GM12878 (cell line): ENCODE results near the gene CARS2. TPM values are rescaled to one million over a fixed set of nuclear protein-coding genes. Genes with fewer than 3 reads are reported as not detected.

Source experiments
- ATAC-seq: fragments of 200-7000 bp; cut with Tn5 transposase; 3 replicates; pipeline ENCODE4 v1.9.1; 2020; ENCODE audit warnings: mild to moderate bottlenecking, moderate library complexity
- BruUV-seq: library from RNA; stranded (reverse); fragments of 400-500 nt; replicated peaks from 2 replicates; lab custom pipeline; 2021; lab: Mats Ljungman, UMichigan
- CTCF ChIA-PET: fragments of 300-600 bp; sonication (Branson Sonifier 250); formaldehyde crosslinking; extraction: SDS; loops from one replicate; lab custom pipeline; 2021; ENCODE audit warnings: inconsistent platforms; lab: Yijun Ruan, JAX
- POLR2A ChIA-PET: fragments of 350-600 bp; formaldehyde crosslinking; extraction: SDS; loops from one replicate; lab custom pipeline; 2021; ENCODE audit warnings: inconsistent platforms; lab: Charles Lee
- RAD21 ChIA-PET: fragments of 300-600 bp; sonication (Branson Sonifier 250); formaldehyde crosslinking; loops from one replicate; lab custom pipeline; 2023; ENCODE audit warnings: antibody characterized with exemption; ENCODE audit not compliant: unreplicated experiment; lab: Charles Lee
- SMC1A ChIA-PET: fragments of 300-600 bp; sonication (Branson Sonifier 250); formaldehyde crosslinking; loops from one replicate; lab custom pipeline; 2023; ENCODE audit not compliant: unreplicated experiment, uncharacterized antibody; lab: Charles Lee
- DNase-seq: peaks from one replicate; pipeline ENCODE4 v3.0.0-alpha.2; 2011; ENCODE audit warnings: low read depth, low spot score
- FAIRE-seq: peaks from 3 replicates; lab custom pipeline; 2011; peaks lifted over from hg19 to GRCh38; lab: Jason Lieb, UNC
- H2AFZ ChIP-seq: 2 replicates; pipeline ENCODE4 v1.6.0; 2011; ENCODE audit warnings: low read depth, low read length, control low read depth; ENCODE audit not compliant: control insufficient read depth
- H3K27ac ChIP-seq: 2 replicates; pipeline ENCODE4 v1.5.1; 2011; ENCODE audit warnings: control low read depth; ENCODE audit not compliant: control insufficient read depth, insufficient read depth
- H3K27me3 ChIP-seq, 2 experiments: replicated peaks in 1 of 2; 2 replicates each; pipeline versions ENCODE4 v1.6.0 to v1.6.1; 2011; ENCODE audit warnings: low read length in 1 of 2; ENCODE audit not compliant: control insufficient read depth in 2 of 2, insufficient read depth in 2 of 2
- H3K36me3 ChIP-seq, 2 experiments: 2 replicates each; pipeline ENCODE4 v1.5.1; 2011; ENCODE audit warnings: low read length in 1 of 2; ENCODE audit not compliant: control insufficient read depth in 2 of 2, insufficient read depth in 2 of 2
- H3K4me1 ChIP-seq: 2 replicates; pipeline ENCODE4 v1.6.1; 2011; ENCODE audit warnings: mild to moderate bottlenecking, low read length, moderate library complexity, mixed read lengths; ENCODE audit not compliant: control insufficient read depth, insufficient read depth
- H3K4me2 ChIP-seq: 2 replicates; pipeline ENCODE4 v1.6.0; 2011; ENCODE audit warnings: control low read depth; ENCODE audit not compliant: control insufficient read depth, insufficient read depth
- H3K4me3 ChIP-seq: fragments of 200-600 bp; sonication (generic); 2 replicates; pipeline ENCODE4 v1.5.1; 2016
- H3K79me2 ChIP-seq: 2 replicates; pipeline ENCODE4 v1.6.0; 2011; ENCODE audit warnings: low read length; ENCODE audit not compliant: control insufficient read depth, insufficient read depth
- H3K9ac ChIP-seq: 2 replicates; pipeline ENCODE4 v1.8.0; 2011; ENCODE audit warnings: low read length, control low read depth, mixed read lengths; ENCODE audit not compliant: control insufficient read depth, insufficient read depth
- H3K9me3 ChIP-seq: replicated peaks from 3 replicates; pipeline ENCODE4 v1.5.1; 2011; ENCODE audit warnings: mild to moderate bottlenecking, low read length; ENCODE audit not compliant: control insufficient read depth, insufficient read depth
- H4K20me1 ChIP-seq: 2 replicates; pipeline ENCODE4 v1.6.0; 2011; ENCODE audit not compliant: control insufficient read depth, insufficient read depth
- CUX1 ChIP-seq: IDR thresholded peaks from 2 replicates; pipeline ENCODE4 v1.6.1; 2012; ENCODE audit warnings: improper control_type of control experiment, low read depth, low read length; ENCODE audit not compliant: insufficient replicate concordance
- EP300 ChIP-seq, 2 experiments: fragments of 150-350 bp in 1 of 2; IDR thresholded peaks; 2 replicates each; pipeline ENCODE4 v1.6.1; 2011 to 2012; ENCODE audit warnings: low read depth in 2 of 2, low read length in 2 of 2, borderline replicate concordance in 1 of 2, improper control_type of control experiment in 1 of 2, inconsistent platforms in 1 of 2; ENCODE audit not compliant: control insufficient read depth in 1 of 2
- GABPA ChIP-seq: IDR thresholded peaks from 2 replicates; pipeline ENCODE4 v1.6.1; 2014; ENCODE audit warnings: antibody characterized with exemption, low read depth, mild to moderate bottlenecking, inconsistent platforms
- GATAD2B ChIP-seq: fragments of 450-650 bp; conservative IDR thresholded peaks from 2 replicates; pipeline ENCODE4 v1.6.1; 2017; ENCODE audit warnings: low read depth, mild to moderate bottlenecking, moderate library complexity
- HSF1 ChIP-seq: fragments of 150-350 bp; IDR thresholded peaks from 2 replicates; pipeline ENCODE4 v1.6.1; 2014; ENCODE audit warnings: mild to moderate bottlenecking, low read depth, low read length
- IRF4 ChIP-seq: IDR thresholded peaks from 2 replicates; pipeline ENCODE4 v1.6.1; 2011; ENCODE audit warnings: low read depth, low read length
- MAX ChIP-seq: IDR thresholded peaks from 2 replicates; pipeline ENCODE4 v1.6.1; 2012; ENCODE audit warnings: low read depth, low read length, improper control_type of control experiment
- MEF2B ChIP-seq: fragments of 450-650 bp; IDR thresholded peaks from 2 replicates; pipeline ENCODE4 v1.6.1; 2018; ENCODE audit warnings: mild to moderate bottlenecking, moderate library complexity; ENCODE audit not compliant: partially characterized antibody, poor library complexity, severe bottlenecking
- NFIC ChIP-seq: IDR thresholded peaks from 2 replicates; pipeline ENCODE4 v1.6.1; 2012; ENCODE audit warnings: low read depth, mild to moderate bottlenecking, inconsistent platforms, low read length, moderate library complexity
- RBBP5 ChIP-seq: fragments of 200-600 bp; sonication (generic); conservative IDR thresholded peaks from 2 replicates; pipeline ENCODE4 v1.6.1; 2016
- TARDBP ChIP-seq: IDR thresholded peaks from 2 replicates; pipeline ENCODE4 v1.6.1; 2016; ENCODE audit warnings: borderline replicate concordance
- ZBTB33 ChIP-seq: fragments of 450-650 bp; IDR thresholded peaks from 2 replicates; pipeline ENCODE4 v1.6.1; 2017; ENCODE audit warnings: mild to moderate bottlenecking
- ZNF217 ChIP-seq: fragments of 450-650 bp; IDR thresholded peaks from 2 replicates; pipeline ENCODE4 v1.6.1; 2017; ENCODE audit warnings: antibody characterized with exemption, mild to moderate bottlenecking
- WGBS: methylation state at CpG from one replicate; pipeline ENCODE4 v1.1.6; 2016; ENCODE audit warnings: low lambda C conversion rate; ENCODE audit not compliant: insufficient replicate concordance, insufficient coverage; ENCODE audit errors: missing lambda C conversion rate; 5-methylcytosine and 5-hydroxymethylcytosine counted together
- in situ Hi-C: fragments of 300-500 bp; cut with MboI; formaldehyde crosslinking; loops from 9 replicates; pipeline ENCODE4 v1.14.3; 2018; ENCODE audit warnings: mixed read lengths
- intact Hi-C: fragments of 100-400 bp; cut with micrococcal nuclease; formaldehyde crosslinking; loops from one replicate; pipeline ENCODE4 v1.14.2; 2022; ENCODE audit not compliant: unreplicated experiment
- polyA plus RNA-seq, 11 experiments: library from polyadenylated mRNA; depleted of rRNA in 4 of 11; unstranded in 6 of 11; stranded (reverse) in 5 of 11; fragments of >200 nt; fragmentation: Nextera tagmentation in 4 of 11; fragmentation: Illumina TruSeq in 1 of 11; extraction: Ambion mirVana in 4 of 11; extraction: Trizol in 1 of 11; gene quantifications; 1 replicate in 1 of 11; 2 replicates in 10 of 11; pipeline versions ENCODE4 v1.2.1 to v1.2.3, GENCODE V29; 2011 to 2016; ENCODE audit warnings: inconsistent platforms in 2 of 11, missing spikeins in 2 of 11, low read depth in 1 of 11
- total RNA-seq, 4 experiments: library from RNA; depleted of rRNA in 3 of 4; stranded (reverse); fragments of >200 nt in 3 of 4; fragmentation: Illumina TruSeq in 1 of 4; extraction: Trizol in 1 of 4; gene quantifications; 2 replicates each; pipeline versions ENCODE4 v1.2.1 to v1.2.3, GENCODE V29; 2013 to 2021

CARS2 gene
- total and polyA plus RNA-seq, 10 of the 15 experiments (the other 5 are each of a cell fraction or from before 2014, with no cell fraction given) = 4.2 to 101 (median 61.5) TPM

- no peaks in the 10 kb centered on the region for H3K9me3 ChIP-seq
- in situ Hi-C loops = no loop called here
- H3K36me3 ChIP-seq = peaks cover 33% of the 10 kb centered on the region in 2 experiments
- ChIA-PET RAD21 (no interaction called here), SMC1A (no interaction called here), POLR2A (no interaction called here), CTCF (no interaction called here)
- H3K4me3 ChIP-seq = no peak overlapping the region
- H3K4me1 ChIP-seq = 0 out of 2 replicates have a peak, but pooled peaks cover 3% of the 10 kb centered on the region
- H3K79me2 ChIP-seq = no peaks in the 10 kb centered on the region
- BruUV-seq = no TSS peak
- no peak for ATAC-seq
- H3K27ac ChIP-seq = no peak overlapping the region
- no peaks in the 10 kb centered on the region for H4K20me1 ChIP-seq
- no peak for DNase-seq
- 92% methylated on average over 29 of the region's 29 CpGs for WGBS
- FAIRE-seq = no peak
- H3K27me3 ChIP-seq = no peaks in the 10 kb centered on the region
- H3K9ac ChIP-seq = no peak overlapping the region
- intact Hi-C loops = no loop called here
- H3K4me2 ChIP-seq = no peak overlapping the region
- H2AFZ ChIP-seq = no peak overlapping the region
- no peak for TF ChIP-seq MAX
- TF ChIP-seq CUX1 = no peak
- no peak for TF ChIP-seq RBBP5
- no peak for TF ChIP-seq GATAD2B
- TF ChIP-seq EP300 (IDR thresholded peaks at IDR 0.05; ENCODE audit: borderline replicate concordance in 1 of 2, control insufficient read depth in 1 of 2, low read depth in 2 of 2, low read length in 2 of 2) = no peak
- no peak for TF ChIP-seq ZBTB33
- TF ChIP-seq NFIC = no peak
- TF ChIP-seq HSF1 = no peak
- no peak for TF ChIP-seq GABPA
- no peak for TF ChIP-seq ZNF217
- no peak for TF ChIP-seq TARDBP
- no peak for TF ChIP-seq MEF2B
- no peak for TF ChIP-seq IRF4
Observed at GRCh38 chr13:110641055-110642015, 64.6 kb downstream of the CARS2 start.
